GM23338 (cell line): ENCODE measurements around the gene XRCC5. TPM values are rescaled to one million over a fixed set of nuclear protein-coding genes. Genes with fewer than 3 reads are reported as not detected.

ENCODE experiments used
- ATAC-seq: fragments of 200-7000 bp; cut with Tn5 transposase; 3 replicates; pipeline ENCODE4 v1.9.1; 2020
- DNase-seq: peaks from one replicate; pipeline ENCODE4 v3.0.0-alpha.2; 2015; ENCODE audit warnings: low spot score
- H2AFZ ChIP-seq: fragments of 200-600 bp; sonication (generic); 2 replicates; pipeline ENCODE4 v1.8.0; 2016; ENCODE audit warnings: antibody characterized with exemption, mild to moderate bottlenecking, moderate library complexity
- H3F3A ChIP-seq: fragments of 200-600 bp; sonication (generic); replicated peaks from 2 replicates; pipeline ENCODE4 v1.8.0; 2017; ENCODE audit warnings: antibody characterized with exemption, mixed run types, low read depth
- H3K27ac ChIP-seq: fragments of 200-600 bp; sonication (generic); 2 replicates; pipeline ENCODE4 v1.6.1; 2016; ENCODE audit warnings: low read depth
- H3K27me3 ChIP-seq: fragments of 200-600 bp; sonication (generic); 2 replicates; pipeline ENCODE4 v1.8.0; 2016; ENCODE audit warnings: mild to moderate bottlenecking, mixed run types, moderate library complexity; ENCODE audit not compliant: insufficient read depth
- H3K36me3 ChIP-seq: fragments of 200-600 bp; sonication (generic); 2 replicates; pipeline ENCODE4 v1.8.0; 2016; ENCODE audit warnings: mild to moderate bottlenecking; ENCODE audit not compliant: insufficient read depth
- H3K4me1 ChIP-seq: fragments of 200-600 bp; sonication (generic); 2 replicates; pipeline ENCODE4 v1.8.0; 2016; ENCODE audit warnings: mild to moderate bottlenecking, moderate library complexity; ENCODE audit not compliant: insufficient read depth
- H3K4me2 ChIP-seq: fragments of 200-600 bp; sonication (generic); 2 replicates; pipeline ENCODE4 v1.7.1; 2017; ENCODE audit warnings: mixed run types
- H3K4me3 ChIP-seq: fragments of 200-600 bp; sonication (generic); 2 replicates; pipeline ENCODE4 v1.6.1; 2016; ENCODE audit warnings: mixed run types
- H3K79me2 ChIP-seq: fragments of 200-600 bp; sonication (generic); replicated peaks from 2 replicates; pipeline ENCODE4 v1.8.0; 2017; ENCODE audit warnings: mild to moderate bottlenecking; ENCODE audit not compliant: insufficient read depth
- H3K9me2 ChIP-seq: fragments of 200-600 bp; sonication (generic); 2 replicates; pipeline ENCODE4 v1.8.0; 2017; ENCODE audit not compliant: insufficient read depth
- H4K20me1 ChIP-seq: fragments of 200-600 bp; sonication (generic); replicated peaks from 2 replicates; pipeline ENCODE4 v1.8.0; 2017; ENCODE audit warnings: mild to moderate bottlenecking; ENCODE audit not compliant: insufficient read depth
- H3K27ac Mint-ChIP-seq: 2 replicates; pipeline ENCODE4 v1.8.0; 2020; ENCODE audit warnings: inconsistent platforms, mild to moderate bottlenecking, moderate library complexity, mixed read lengths
- H3K27me3 Mint-ChIP-seq: 3 replicates; pipeline ENCODE4 v1.8.0; 2022; ENCODE audit warnings: low read depth, mild to moderate bottlenecking, moderate library complexity, mixed read lengths, inconsistent platforms; ENCODE audit not compliant: insufficient read depth, poor library complexity
- H3K36me3 Mint-ChIP-seq: 3 replicates; pipeline ENCODE4 v1.8.0; 2021; ENCODE audit warnings: low read depth, mild to moderate bottlenecking, inconsistent platforms, moderate library complexity, mixed read lengths
- H3K4me1 Mint-ChIP-seq: 3 replicates; pipeline ENCODE4 v1.8.0; 2020; ENCODE audit warnings: mild to moderate bottlenecking, inconsistent platforms, mixed read lengths
- H3K4me3 Mint-ChIP-seq: 3 replicates; pipeline ENCODE4 v1.8.0; 2021; ENCODE audit warnings: moderate library complexity, mild to moderate bottlenecking, inconsistent platforms, mixed read lengths
- H3K9me3 Mint-ChIP-seq: 3 replicates; pipeline ENCODE4 v1.8.0; 2020; ENCODE audit warnings: moderate library complexity, mild to moderate bottlenecking, inconsistent platforms, mixed read lengths
- CREB1 ChIP-seq: fragments of 250-450 bp; sonication (Bioruptor Pico); IDR thresholded peaks from 2 replicates; pipeline ENCODE4 v1.5.0; 2020; ENCODE audit warnings: low read depth, mild to moderate bottlenecking, moderate library complexity
- CTCF ChIP-seq, 2 experiments: fragments of 200-600 bp in 1 of 2; sonication (generic) in 1 of 2; conservative IDR thresholded peaks; 2 replicates each; pipeline versions ENCODE4 v1.5.1 to v1.6.1; 2016 to 2017; ENCODE audit warnings: antibody characterized with exemption in 2 of 2, low read depth in 2 of 2, mild to moderate bottlenecking in 2 of 2, moderate library complexity in 1 of 2
- ETS1 ChIP-seq: IDR thresholded peaks from 2 replicates; pipeline ENCODE4 v1.6.1; 2016; ENCODE audit warnings: antibody characterized with exemption
- EZH2 ChIP-seq: fragments of 200-600 bp; sonication (generic); IDR thresholded peaks from one replicate; pipeline ENCODE4 v1.8.0; 2017; ENCODE audit warnings: antibody characterized with exemption, mild to moderate bottlenecking, low read depth; ENCODE audit not compliant: unreplicated experiment
- EZH2phosphoT487 ChIP-seq: fragments of 200-600 bp; sonication (generic); IDR thresholded peaks from one replicate; pipeline ENCODE4 v1.8.1; 2018; ENCODE audit warnings: antibody characterized with exemption; ENCODE audit not compliant: unreplicated experiment
- JUNB ChIP-seq: IDR thresholded peaks from one replicate; pipeline ENCODE4 v1.6.1; 2016; ENCODE audit warnings: antibody characterized with exemption; ENCODE audit not compliant: unreplicated experiment
- NANOG ChIP-seq: IDR thresholded peaks from 2 replicates; pipeline ENCODE4 v1.6.1; 2016; ENCODE audit warnings: antibody characterized with exemption, borderline replicate concordance
- POLR2AphosphoS5 ChIP-seq: IDR thresholded peaks from 2 replicates; pipeline ENCODE4 v1.6.1; 2016; ENCODE audit warnings: antibody characterized with exemption, low read depth
- REST ChIP-seq: IDR thresholded peaks from one replicate; pipeline ENCODE4 v1.6.1; 2018; ENCODE audit warnings: antibody characterized with exemption; ENCODE audit not compliant: unreplicated experiment
- STAT1 ChIP-seq: IDR thresholded peaks from one replicate; pipeline ENCODE4 v1.6.1; 2016; ENCODE audit warnings: antibody characterized with exemption; ENCODE audit not compliant: unreplicated experiment
- ZNF114 ChIP-seq: fragments of 250-450 bp; sonication (Bioruptor Pico); IDR thresholded peaks from 2 replicates; pipeline ENCODE4 v1.5.0; 2020; ENCODE audit warnings: mild to moderate bottlenecking, moderate library complexity
- ZNF331 ChIP-seq: fragments of 250-450 bp; sonication (Bioruptor Pico); IDR thresholded peaks from 2 replicates; pipeline ENCODE4 v1.5.0; 2020; ENCODE audit warnings: low read depth, mild to moderate bottlenecking, moderate library complexity
- polyA plus RNA-seq: library from polyadenylated mRNA; unstranded; fragments of >200 nt; fragmentation: Nextera tagmentation; extraction: Ambion mirVana; gene quantifications from 2 replicates; pipeline ENCODE4 v1.2.1, GENCODE V29; 2016
- total RNA-seq: library from RNA; depleted of rRNA; stranded (reverse); fragments of >200 nt; shearing (Covaris generic); gene quantifications from 2 replicates; pipeline ENCODE4 v1.2.3, GENCODE V29; 2014

The XRCC5 gene
- total and polyA plus RNA-seq, 2 experiments from 2014 or later, result 499 to 524 TPM

- no peak for TF ChIP-seq CTCF (conservative IDR thresholded peaks at IDR 0.05; ENCODE audit: low read depth in 2 of 2)
- no peak for TF ChIP-seq ZNF114 (CRISPR knock-in tag)
- no peak for TF ChIP-seq STAT1
- TF ChIP-seq NANOG, result no peak
These were observed 50.0 kb downstream of the XRCC5 start (continued) for GRCh38 chr2:216159144-216159543.

- peaks cover 34% of the 10 kb centered on the region for H4K20me1 ChIP-seq
- H3K27me3 ChIP-seq, result no peaks in the 10 kb centered on the region
- no peak overlapping the region for H3K4me3 ChIP-seq
- no peak overlapping the region for H3K4me3 Mint-ChIP-seq
- peaks cover 60% of the 10 kb centered on the region for H3K79me2 ChIP-seq
- ATAC-seq (no peak), DNase-seq (no peak)
- H3K9me2 ChIP-seq, result no peaks in the 10 kb centered on the region
- no peaks in the 10 kb centered on the region for H3K9me3 Mint-ChIP-seq
- no peak overlapping the region; the same call in 1 of the 2 replicates for H3K27ac ChIP-seq
- peaks cover 73% of the 10 kb centered on the region for H3K36me3 ChIP-seq
- no peak overlapping the region for H3K27ac Mint-ChIP-seq
- H3K27me3 Mint-ChIP-seq, result no peaks in the 10 kb centered on the region
- H3K4me1 Mint-ChIP-seq, result no peaks in the 10 kb centered on the region
- no peaks in the 10 kb centered on the region for H3K4me1 ChIP-seq
- H3K36me3 Mint-ChIP-seq, result peaks cover 90% of the 10 kb centered on the region
- no peak overlapping the region for H3K4me2 ChIP-seq
- H3F3A ChIP-seq, result peaks cover 18% of the 10 kb centered on the region; the same call in 1 of the 2 replicates
- no peak overlapping the region for H2AFZ ChIP-seq
- TF ChIP-seq POLR2AphosphoS5, result no peak
- no peak for TF ChIP-seq ETS1
- TF ChIP-seq ZNF331 (CRISPR knock-in tag), result no peak
- TF ChIP-seq CREB1 (CRISPR knock-in tag), result no peak
- TF ChIP-seq JUNB, result no peak
- no peak for TF ChIP-seq STAT1
- TF ChIP-seq REST, result no peak
- no peak for TF ChIP-seq NANOG
- no peak for TF ChIP-seq ZNF114 (CRISPR knock-in tag)
- TF ChIP-seq EZH2, result no peak
- TF ChIP-seq EZH2phosphoT487, result no peak
- no peak for TF ChIP-seq CTCF (conservative IDR thresholded peaks at IDR 0.05; ENCODE audit: low read depth in 2 of 2)
These were observed 50.5 kb downstream of the XRCC5 start for GRCh38 chr2:216159646-216160045.
